ENCODE results near the gene ZNF280A.

- TF ChIP-seq EP300 (IDR thresholded peaks at IDR 0.05) (no peak), POLR2A (IDR thresholded peaks at IDR 0.05) (no peak)
Observed at GRCh38 chr22:22464541-22465054, 55.5 kb downstream of the ZNF280A start.
